ENCODE measurements around the gene ARSG.
"Not testable (repeated sequence)": the region's sequence is repeated elsewhere in the genome, so short reads cannot be mapped to it uniquely, and the experiment has no call there.

The ARSG gene

GRCh38 chr17:68365469-68365868, 74.2 kb downstream of the ARSG start:
- Histone ChIP-seq H3K4me1 (ENCODE audit: low read depth, poor library complexity, severe bottlenecking) (no peaks in the 10 kb centered on the region), H3K27me3 (ENCODE audit: insufficient read depth, low read depth) (no peaks in the 10 kb centered on the region), H3K4me2 (no peak overlapping the region), H3K79me2 (ENCODE audit: insufficient read depth, low read depth) (no peaks in the 10 kb centered on the region), H3K9ac (no peak overlapping the region), H3K36me3 (ENCODE audit: insufficient read depth) (no peaks in the 10 kb centered on the region), H2AFZ (ENCODE audit: low read depth) (no peak overlapping the region), H4K20me1 (ENCODE audit: insufficient read depth) (no peaks in the 10 kb centered on the region), H3K4me3 (IDR thresholded peaks at IDR 0.05; ENCODE audit: insufficient read depth, low read depth, low read length) (no peak overlapping the region), H3K27ac (no peak overlapping the region)
- TF ChIP-seq CTCF (conservative IDR thresholded peaks at IDR 0.05; ENCODE audit: low read depth, low read length) = no peak

GRCh38 chr17:68368387-68368786, 77.1 kb downstream of the ARSG start:
- no peak overlapping the region for H3K9ac ChIP-seq
- H3K36me3 ChIP-seq (ENCODE audit: insufficient read depth) = no peaks in the 10 kb centered on the region
- H3K27me3 ChIP-seq (ENCODE audit: insufficient read depth, low read depth) = no peaks in the 10 kb centered on the region
- no peak overlapping the region for H2AFZ ChIP-seq (ENCODE audit: low read depth)
- H3K4me2 ChIP-seq = no peak overlapping the region
- no peak for TF ChIP-seq CTCF (conservative IDR thresholded peaks at IDR 0.05; ENCODE audit: low read depth, low read length)
- no peaks in the 10 kb centered on the region for H4K20me1 ChIP-seq (ENCODE audit: insufficient read depth)
- H3K27ac ChIP-seq = no peak overlapping the region
- no peaks in the 10 kb centered on the region for H3K4me1 ChIP-seq (ENCODE audit: low read depth, poor library complexity, severe bottlenecking)
- H3K79me2 ChIP-seq (ENCODE audit: insufficient read depth, low read depth) = no peaks in the 10 kb centered on the region
- no peak overlapping the region for H3K4me3 ChIP-seq (IDR thresholded peaks at IDR 0.05; ENCODE audit: insufficient read depth, low read depth, low read length)

- TF ChIP-seq CTCF (conservative IDR thresholded peaks at IDR 0.05; ENCODE audit: low read depth, low read length) = no peak
- H3K79me2 ChIP-seq (ENCODE audit: insufficient read depth, low read depth) = no peaks in the 10 kb centered on the region
- H2AFZ ChIP-seq (ENCODE audit: low read depth) = no peak overlapping the region
- no peaks in the 10 kb centered on the region for H4K20me1 ChIP-seq (ENCODE audit: insufficient read depth)
- no peaks in the 10 kb centered on the region for H3K36me3 ChIP-seq (ENCODE audit: insufficient read depth)
- no peaks in the 10 kb centered on the region for H3K4me1 ChIP-seq (ENCODE audit: low read depth, poor library complexity, severe bottlenecking)
- H3K27ac ChIP-seq = no peak overlapping the region
- no peak overlapping the region for H3K4me2 ChIP-seq
- H3K27me3 ChIP-seq (ENCODE audit: insufficient read depth, low read depth) = no peaks in the 10 kb centered on the region
- no peak overlapping the region for H3K4me3 ChIP-seq (IDR thresholded peaks at IDR 0.05; ENCODE audit: insufficient read depth, low read depth, low read length)
- no peak overlapping the region for H3K9ac ChIP-seq
These were observed 84.3 kb downstream of the ARSG start for GRCh38 chr17:68375566-68375965.

- not testable (repeated sequence) for H3K4me3 ChIP-seq (IDR thresholded peaks at IDR 0.05; ENCODE audit: insufficient read depth, low read depth, low read length); H3K4me1 ChIP-seq (ENCODE audit: low read depth, poor library complexity, severe bottlenecking); H3K79me2 ChIP-seq (ENCODE audit: insufficient read depth, low read depth); H3K27me3 ChIP-seq (ENCODE audit: insufficient read depth, low read depth); H4K20me1 ChIP-seq (ENCODE audit: insufficient read depth); H3K4me2 ChIP-seq; H3K9ac ChIP-seq; H3K27ac ChIP-seq; H3K36me3 ChIP-seq (ENCODE audit: insufficient read depth); H2AFZ ChIP-seq (ENCODE audit: low read depth)
These were observed 84.9 kb downstream of the ARSG start for GRCh38 chr17:68376178-68376577.

DNA sequence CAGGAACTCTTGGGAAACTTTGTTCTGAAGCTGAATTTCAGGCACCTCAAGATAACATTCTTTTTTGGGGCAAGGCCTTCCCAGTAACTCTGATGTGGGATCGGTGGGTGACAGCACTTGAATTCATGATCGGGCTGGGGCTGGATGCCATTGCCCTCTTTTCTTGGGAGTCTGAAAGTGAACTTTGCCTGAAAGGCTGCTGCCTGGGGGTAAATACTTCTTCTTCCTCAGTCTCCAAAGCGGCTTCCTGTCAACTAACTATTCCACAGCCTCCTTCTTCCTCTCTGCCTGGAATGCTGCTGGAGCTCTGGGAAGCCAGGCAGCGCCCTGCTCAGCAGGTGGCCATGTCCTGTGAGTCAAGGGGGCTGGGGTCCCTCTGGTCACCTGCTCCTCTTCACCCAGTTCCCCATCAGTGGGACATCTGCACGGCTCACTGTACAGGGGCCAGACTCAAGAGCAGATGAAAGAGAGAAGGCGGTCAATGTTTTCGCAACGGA, 86.5 kb downstream of the ARSG start:
- Histone ChIP-seq H3K27me3 (ENCODE audit: insufficient read depth, low read depth) (no peaks in the 10 kb centered on the region), H3K27ac (no peak overlapping the region), H3K9ac (no peak overlapping the region), H3K36me3 (ENCODE audit: insufficient read depth) (no peaks in the 10 kb centered on the region), H3K79me2 (ENCODE audit: insufficient read depth, low read depth) (no peaks in the 10 kb centered on the region), H3K4me3 (IDR thresholded peaks at IDR 0.05; ENCODE audit: insufficient read depth, low read depth, low read length) (no peak overlapping the region), H3K4me2 (no peak overlapping the region), H3K4me1 (ENCODE audit: low read depth, poor library complexity, severe bottlenecking) (no peaks in the 10 kb centered on the region), H4K20me1 (ENCODE audit: insufficient read depth) (no peaks in the 10 kb centered on the region), H2AFZ (ENCODE audit: low read depth) (no peak overlapping the region)
- TF ChIP-seq CTCF (conservative IDR thresholded peaks at IDR 0.05; ENCODE audit: low read depth, low read length) = no peak
